GM19328 (cell line): ENCODE data around the gene CDY1B.
"Not testable (repeated sequence)": the region's sequence is repeated elsewhere in the genome, so short reads cannot be mapped to it uniquely, and the experiment has no call there.

Experiments used
- ATAC-seq: cut with Tn5 transposase; IDR thresholded peaks from one replicate; pipeline ENCODE4 v1.9.1; 2021; ENCODE audit warnings: mild to moderate bottlenecking, moderate library complexity; ENCODE audit not compliant: unreplicated experiment

CDY1B gene, protein sequence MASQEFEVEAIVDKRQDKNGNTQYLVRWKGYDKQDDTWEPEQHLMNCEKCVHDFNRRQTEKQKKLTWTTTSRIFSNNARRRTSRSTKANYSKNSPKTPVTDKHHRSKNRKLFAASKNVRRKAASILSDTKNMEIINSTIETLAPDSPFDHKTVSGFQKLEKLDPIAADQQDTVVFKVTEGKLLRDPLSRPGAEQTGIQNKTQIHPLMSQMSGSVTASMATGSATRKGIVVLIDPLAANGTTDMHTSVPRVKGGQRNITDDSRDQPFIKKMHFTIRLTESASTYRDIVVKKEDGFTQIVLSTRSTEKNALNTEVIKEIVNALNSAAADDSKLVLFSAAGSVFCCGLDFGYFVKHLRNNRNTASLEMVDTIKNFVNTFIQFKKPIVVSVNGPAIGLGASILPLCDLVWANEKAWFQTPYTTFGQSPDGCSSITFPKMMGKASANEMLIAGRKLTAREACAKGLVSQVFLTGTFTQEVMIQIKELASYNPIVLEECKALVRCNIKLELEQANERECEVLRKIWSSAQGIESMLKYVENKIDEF

GRCh38 chrY:24047919-24048318, at the start of gene CDY1B:
CDY1B (minus strand) TSS chrY:24048019; CDS start chrY:24047688, 331 bp downstream.
- not testable (repeated sequence) for ATAC-seq

- ATAC-seq: not testable (repeated sequence)
Measured at GRCh38 chrY:24049525-24049924, 1.7 kb upstream of the CDY1B start.

- not testable (repeated sequence) for ATAC-seq
Measured at GRCh38 chrY:24043209-24043608, 4.6 kb downstream of the CDY1B start.

DNA sequence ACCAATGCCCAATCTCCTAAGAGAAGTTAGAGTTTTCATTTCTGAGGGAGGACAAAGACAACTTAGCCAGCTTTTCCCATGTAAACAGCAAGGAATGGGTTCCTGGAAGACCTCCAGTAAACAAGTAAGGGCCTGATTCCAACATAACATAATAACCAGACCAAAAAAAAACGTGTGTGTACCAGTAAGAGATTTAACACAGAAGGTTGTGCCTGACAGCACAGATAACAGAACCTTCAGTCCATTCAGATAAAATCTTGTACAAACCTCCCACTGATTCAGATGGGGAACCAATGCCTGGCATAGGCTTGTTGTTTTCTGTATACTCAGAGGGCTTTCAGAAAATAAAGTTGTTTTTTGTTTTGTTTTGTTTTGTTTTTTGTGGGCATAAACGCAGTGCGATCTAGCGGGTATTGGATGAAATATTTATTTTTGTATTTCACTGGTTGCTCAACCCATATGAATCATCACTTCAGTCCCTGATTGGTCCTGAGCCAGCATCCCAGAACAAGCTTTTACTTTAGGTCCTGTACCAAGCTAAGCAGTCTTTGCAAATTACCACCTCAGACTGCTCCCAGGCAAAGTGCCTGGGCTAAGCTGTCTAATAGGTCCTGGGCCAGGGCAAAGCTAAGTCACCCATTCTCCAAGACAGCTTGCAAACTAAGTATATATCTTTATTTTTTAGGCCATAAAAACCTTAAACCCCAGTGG, 8.7 kb downstream of the CDY1B start:
- ATAC-seq: not testable (repeated sequence)

DNA sequence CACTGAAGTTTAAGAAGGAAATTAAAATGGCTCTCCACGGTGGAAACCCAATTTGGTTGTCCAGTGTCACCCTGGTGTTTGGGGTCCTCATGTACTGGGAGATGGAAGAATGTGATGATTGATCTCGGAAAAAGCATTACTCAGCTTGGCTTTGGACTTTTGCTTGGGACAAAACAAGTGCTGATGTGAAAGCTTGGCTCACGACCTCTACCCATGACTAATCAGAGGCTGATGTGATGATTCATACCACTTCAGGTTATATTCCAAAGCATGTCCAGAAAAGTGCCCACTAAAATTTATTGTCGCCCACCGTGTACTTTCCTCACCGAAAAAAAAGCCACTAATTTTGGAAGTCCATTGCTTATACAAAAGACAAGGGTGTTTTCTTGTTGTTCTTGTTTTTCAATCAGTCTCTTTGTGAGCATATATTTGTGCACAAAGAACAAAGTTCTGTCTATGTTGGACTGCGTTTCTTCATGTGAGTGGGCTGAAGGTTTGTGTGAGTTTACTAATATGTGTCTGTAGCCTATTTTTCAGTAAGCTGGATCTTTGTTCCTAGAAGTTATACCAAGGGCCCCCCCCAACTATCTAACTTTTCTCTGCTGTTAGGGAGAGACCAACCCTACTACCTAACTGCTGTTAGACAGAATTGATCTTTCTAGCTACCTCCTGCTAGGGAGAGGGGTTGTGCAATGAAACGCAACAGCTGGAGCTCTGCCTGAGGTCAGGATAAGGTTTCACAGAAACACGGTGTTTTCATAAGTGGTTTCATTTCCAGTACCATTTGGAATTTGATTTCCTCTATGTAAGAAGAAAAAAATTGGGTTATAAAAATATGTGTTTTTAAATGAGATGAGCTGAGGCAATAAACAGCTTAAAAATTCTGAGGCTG, 21.4 kb downstream of the CDY1B start:
- not testable (repeated sequence) for ATAC-seq
